H1 (cell line): Measurements from ENCODE around the gene UPF1. TPM values are rescaled to one million over a fixed set of nuclear protein-coding genes. Genes with fewer than 3 reads are reported as not detected.

Experiments used
- CTCF ChIA-PET: fragments of 300-600 bp; sonication (Branson Sonifier 250); formaldehyde crosslinking; loops from one replicate; lab custom pipeline; 2021; ENCODE audit not compliant: partially characterized antibody; lab: Charles Lee
- POLR2A ChIA-PET: fragments of 300-600 bp; sonication (Branson Sonifier 250); formaldehyde crosslinking; loops from one replicate; lab custom pipeline; 2021; ENCODE audit warnings: inconsistent platforms; ENCODE audit not compliant: partially characterized antibody; lab: Charles Lee
- DNase-seq, 2 experiments: peaks; one replicate each; pipeline versions ENCODE4 v3.0.0 to v3.0.0-alpha.2; 2010 to 2022; ENCODE audit warnings: low spot score in 2 of 2, low read depth in 1 of 2, mixed read lengths in 1 of 2
- FAIRE-seq: peaks from 2 replicates; lab custom pipeline; 2011; peaks lifted over from hg19 to GRCh38; lab: Jason Lieb, UNC
- H2AFZ ChIP-seq: 2 replicates; pipeline ENCODE4 v1.8.1; 2012; ENCODE audit warnings: low read length, inconsistent platforms
- H2AK5ac ChIP-seq: 2 replicates; pipeline ENCODE4 v1.6.1; 2013; ENCODE audit warnings: low read depth, low read length
- H2BK120ac ChIP-seq: replicated peaks from 2 replicates; pipeline ENCODE3; 2013; ENCODE audit warnings: low read depth, low read length, inconsistent platforms
- H2BK12ac ChIP-seq: 2 replicates; pipeline ENCODE4 v1.6.1; 2013; ENCODE audit warnings: low read depth, low read length
- H2BK15ac ChIP-seq: 2 replicates; pipeline ENCODE4 v1.6.1; 2013; ENCODE audit warnings: low read length
- H2BK20ac ChIP-seq: 2 replicates; pipeline ENCODE4 v1.6.1; 2013; ENCODE audit warnings: low read length
- H2BK5ac ChIP-seq: 2 replicates; pipeline ENCODE4 v1.6.1; 2013; ENCODE audit warnings: low read depth, low read length
- H3K14ac ChIP-seq: 2 replicates; pipeline ENCODE4 v1.6.1; 2013; ENCODE audit warnings: inconsistent platforms; ENCODE audit not compliant: insufficient read length
- H3K18ac ChIP-seq: 2 replicates; pipeline ENCODE4 v1.6.1; 2013; ENCODE audit warnings: low read length; ENCODE audit errors: extremely low read depth
- H3K23ac ChIP-seq: 2 replicates; pipeline ENCODE4 v1.6.1; 2013; ENCODE audit warnings: inconsistent platforms; ENCODE audit not compliant: insufficient read length
- H3K23me2 ChIP-seq: 2 replicates; pipeline ENCODE4 v1.6.1; 2013; ENCODE audit warnings: low read depth, low read length
- H3K27ac ChIP-seq: 2 replicates; pipeline ENCODE4 v1.6.1; 2011; ENCODE audit warnings: low read depth, low read length, inconsistent platforms
- H3K27me3 ChIP-seq, 4 experiments: replicated peaks in 1 of 4; 1 replicate in 1 of 4; 2 replicates in 3 of 4; pipeline versions ENCODE4 v1.6.1 to v1.8.1; 2011 to 2013; ENCODE audit warnings: low read length in 3 of 4, mild to moderate bottlenecking in 3 of 4, inconsistent platforms in 2 of 4, mixed read lengths in 2 of 4, moderate library complexity in 1 of 4; ENCODE audit not compliant: control insufficient read depth in 3 of 4, insufficient read depth in 3 of 4; ENCODE audit errors: extremely low read depth in 1 of 4
- H3K36me3 ChIP-seq, 4 experiments: 2 replicates each; pipeline versions ENCODE4 v1.6.1 to v1.8.1; 2011 to 2013; ENCODE audit warnings: mild to moderate bottlenecking in 4 of 4, low read length in 3 of 4, moderate library complexity in 2 of 4, control low read depth in 1 of 4, inconsistent platforms in 1 of 4; ENCODE audit not compliant: insufficient read depth in 4 of 4, control insufficient read depth in 2 of 4
- H3K4ac ChIP-seq: replicated peaks from 2 replicates; pipeline ENCODE3; 2013; ENCODE audit warnings: low read length, low read depth, mixed read lengths, inconsistent platforms; ENCODE audit not compliant: insufficient read length
- H3K4me1 ChIP-seq, 4 experiments: replicated peaks in 1 of 4; 1 replicate in 1 of 4; 2 replicates in 3 of 4; pipeline versions ENCODE4 v1.6.1 to v1.8.1; 2011 to 2013; ENCODE audit warnings: low read length in 3 of 4, inconsistent platforms in 2 of 4, mixed read lengths in 1 of 4; ENCODE audit not compliant: insufficient read depth in 4 of 4, control insufficient read depth in 3 of 4
- H3K4me2 ChIP-seq, 2 experiments: 2 replicates each; pipeline versions ENCODE4 v1.6.1 to v1.8.1; 2011 to 2013; ENCODE audit warnings: low read depth in 2 of 2, low read length in 2 of 2, control low read depth in 1 of 2, inconsistent platforms in 1 of 2, mild to moderate bottlenecking in 1 of 2; ENCODE audit not compliant: insufficient read depth in 1 of 2
- H3K4me3 ChIP-seq, 4 experiments: fragments of 200-600, 300-600 bp in 1 of 4; sonication (generic), shearing (Covaris generic), sonication (Bioruptor Twin) in 1 of 4; 2 replicates each; pipeline versions ENCODE4 v1.5.1 to v1.8.1; 2011 to 2016; ENCODE audit warnings: low read length in 4 of 4, low read depth in 3 of 4, control low read depth in 2 of 4, inconsistent platforms in 2 of 4, mild to moderate bottlenecking in 2 of 4, mixed read lengths in 1 of 4, moderate library complexity in 1 of 4; ENCODE audit not compliant: insufficient read depth in 2 of 4; ENCODE audit errors: extremely low read depth in 1 of 4
- H3K56ac ChIP-seq: replicated peaks from 2 replicates; pipeline ENCODE3; 2013; ENCODE audit warnings: low read depth, mild to moderate bottlenecking, mixed read lengths, low read length, inconsistent platforms; ENCODE audit not compliant: insufficient read length
- H3K79me1 ChIP-seq: 2 replicates; pipeline ENCODE4 v1.6.1; 2013; ENCODE audit warnings: low read depth, low read length, control low read depth
- H3K79me2 ChIP-seq, 2 experiments: 2 replicates each; pipeline versions ENCODE4 v1.6.1 to v1.8.1; 2012 to 2013; ENCODE audit warnings: low read length in 2 of 2, mild to moderate bottlenecking in 2 of 2, inconsistent platforms in 1 of 2; ENCODE audit not compliant: insufficient read depth in 2 of 2, control insufficient read depth in 1 of 2
- H3K9ac ChIP-seq, 4 experiments: replicated peaks in 1 of 4; 1 replicate in 1 of 4; 2 replicates in 3 of 4; pipeline versions ENCODE4 v1.6.1 to v1.8.1; 2011 to 2013; ENCODE audit warnings: low read depth in 3 of 4, low read length in 3 of 4, control low read depth in 2 of 4, mild to moderate bottlenecking in 2 of 4, moderate library complexity in 2 of 4, inconsistent platforms in 1 of 4; ENCODE audit errors: extremely low read depth in 1 of 4
- H3K9me3 ChIP-seq, 2 experiments: 2 replicates each; pipeline versions ENCODE4 v1.6.1 to v1.8.1; 2012 to 2013; ENCODE audit warnings: mild to moderate bottlenecking in 2 of 2, moderate library complexity in 2 of 2, control low read depth in 1 of 2, inconsistent platforms in 1 of 2, low read depth in 1 of 2, low read length in 1 of 2, mixed read lengths in 1 of 2; ENCODE audit not compliant: insufficient read depth in 2 of 2
- H4K20me1 ChIP-seq, 2 experiments: replicated peaks in 1 of 2; 2 replicates each; pipeline versions ENCODE3 to v1.8.1; 2011 to 2013; ENCODE audit warnings: inconsistent platforms in 2 of 2, low read length in 2 of 2, mild to moderate bottlenecking in 1 of 2; ENCODE audit not compliant: insufficient read depth in 2 of 2, control insufficient read depth in 1 of 2
- H4K5ac ChIP-seq: 2 replicates; pipeline ENCODE4 v1.6.1; 2013; ENCODE audit warnings: low read length, low read depth, mixed read lengths, inconsistent platforms; ENCODE audit not compliant: insufficient read length
- H4K8ac ChIP-seq: 2 replicates; pipeline ENCODE4 v1.8.0; 2013; ENCODE audit warnings: mild to moderate bottlenecking, moderate library complexity, low read length, inconsistent platforms; ENCODE audit not compliant: insufficient read depth; ENCODE audit errors: extremely low read depth
- H4K91ac ChIP-seq: replicated peaks from 2 replicates; pipeline ENCODE3; 2013; ENCODE audit warnings: low read length, mixed read lengths, inconsistent platforms; ENCODE audit not compliant: insufficient read length
- BACH1 ChIP-seq: IDR thresholded peaks from 2 replicates; pipeline ENCODE4 v1.6.1; 2012; ENCODE audit warnings: low read length, improper control_type of control experiment
- CHD1 ChIP-seq: IDR thresholded peaks from 2 replicates; pipeline ENCODE4 v1.6.1; 2012; ENCODE audit warnings: low read depth, low read length, improper control_type of control experiment
- CHD2 ChIP-seq: IDR thresholded peaks from 2 replicates; pipeline ENCODE4 v1.6.1; 2012; ENCODE audit warnings: low read length, improper control_type of control experiment
- GABPA ChIP-seq: IDR thresholded peaks from 2 replicates; pipeline ENCODE4 v1.6.1; 2011; ENCODE audit warnings: mild to moderate bottlenecking, low read length, moderate library complexity, borderline replicate concordance; ENCODE audit not compliant: insufficient read depth
- SIN3A ChIP-seq, 2 experiments: IDR thresholded peaks in 1 of 2; conservative IDR thresholded peaks in 1 of 2; 2 replicates each; pipeline ENCODE4 v1.6.1; 2011 to 2012; ENCODE audit warnings: low read length in 2 of 2, improper control_type of control experiment in 1 of 2, low read depth in 1 of 2, mild to moderate bottlenecking in 1 of 2
- SIRT6 ChIP-seq: IDR thresholded peaks from one replicate; pipeline ENCODE4 v1.7.1; 2012; ENCODE audit warnings: low read length, inconsistent platforms
- TAF7 ChIP-seq: optimal IDR thresholded peaks from 2 replicates; pipeline ENCODE3; 2011; ENCODE audit warnings: low read depth, mild to moderate bottlenecking, inconsistent platforms, low read length, moderate library complexity, borderline replicate concordance
- WGBS, 2 experiments: shearing (Covaris generic) in 1 of 2; methylation state at CpG; one replicate each; pipeline versions ENCODE4 v1.1.6 to v1.1.7; 2013 to 2015; ENCODE audit warnings: low lambda C conversion rate in 2 of 2, mixed read lengths in 2 of 2, inconsistent platforms in 1 of 2, low coverage in 1 of 2, missing lambda C conversion rate in 1 of 2; ENCODE audit not compliant: insufficient replicate concordance in 2 of 2, insufficient coverage in 1 of 2, insufficient read length in 1 of 2; ENCODE audit errors: extremely low coverage in 1 of 2, missing lambda C conversion rate in 1 of 2; 5-methylcytosine and 5-hydroxymethylcytosine counted together
- polyA plus RNA-seq, 7 experiments: library from polyadenylated mRNA; depleted of rRNA in 3 of 7; stranded (reverse) in 5 of 7; unstranded in 2 of 7; fragments of >200 nt in 5 of 7; fragments of 200-250 nt in 2 of 7; gene quantifications; 1 replicate in 5 of 7; 2 replicates in 1 of 7; 4 replicates in 1 of 7; pipeline versions ENCODE4 v1.2.1 to v1.2.3, GENCODE V29; 2011 to 2013; ENCODE audit warnings: missing spikeins in 2 of 7, mixed read lengths in 2 of 7
- total RNA-seq: library from RNA; stranded (reverse); fragmentation: NEBNext Ultra II Directional; extraction: Animal tissue kit (Norgen Biotek cat#: 25700); gene quantifications from 2 replicates; pipeline ENCODE4 v1.2.1, GENCODE V29; 2021
- TF ChIP-seq, protein P1 (sequence below), 3 experiments: IDR thresholded peaks; 1 replicate in 2 of 3; 2 replicates in 1 of 3; pipeline versions ENCODE4 v1.5.1 to v1.6.1; 2011; ENCODE audit warnings: low read length in 3 of 3, mild to moderate bottlenecking in 3 of 3, inconsistent platforms in 2 of 3, low read depth in 1 of 3, moderate library complexity in 1 of 3; ENCODE audit not compliant: insufficient read depth in 1 of 3; ENCODE audit errors: control extremely low read depth in 1 of 3

Gene UPF1
- total and polyA plus RNA-seq, 2 of the 8 experiments (the other 6 are each of a cell fraction or from before 2014, with no cell fraction given), result 46.4 to 62.0 TPM

DNA sequence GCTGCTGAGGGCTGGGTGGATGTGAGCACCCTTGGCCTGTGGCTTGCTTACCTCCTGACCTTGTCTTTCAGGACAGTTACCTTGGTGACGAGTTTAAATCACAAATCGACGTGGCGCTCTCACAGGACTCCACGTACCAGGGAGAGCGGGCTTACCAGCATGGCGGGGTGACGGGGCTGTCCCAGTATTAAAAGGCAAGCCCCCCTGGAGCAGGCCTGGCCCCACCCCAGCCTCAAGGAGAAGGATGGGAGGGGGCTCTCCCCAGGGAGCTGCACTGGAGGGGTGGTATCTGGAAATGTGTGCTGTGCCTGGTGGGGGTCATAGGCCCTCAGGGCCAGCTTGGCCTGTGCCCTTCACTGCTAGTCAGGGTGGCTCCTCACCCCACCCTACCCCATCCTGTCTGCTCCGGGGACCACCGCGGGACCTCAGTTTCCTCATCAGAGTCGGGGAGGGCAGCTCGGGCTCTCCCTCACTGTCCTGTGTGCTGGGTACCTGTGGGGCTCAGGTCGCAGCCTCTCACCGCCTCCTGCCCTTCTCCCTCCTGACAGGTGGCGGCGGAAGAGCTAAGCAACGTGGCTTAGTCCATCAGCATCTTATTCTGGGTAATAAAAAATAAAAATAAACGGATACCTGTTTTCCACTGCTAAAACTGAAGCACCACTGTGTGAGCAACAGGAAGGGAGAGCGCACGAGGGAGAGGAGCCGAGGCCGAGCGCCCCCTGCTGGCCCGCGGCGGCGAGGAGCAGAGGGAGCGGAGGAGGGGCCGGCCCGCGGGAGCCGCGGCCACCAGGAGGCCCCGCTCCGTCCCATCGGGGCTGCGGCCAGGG is 34.4 kb downstream of the UPF1 start:
- no peak overlapping the region for H3K23ac ChIP-seq
- H4K91ac ChIP-seq, result no peak overlapping the region
- H3K9ac ChIP-seq, result no peak overlapping the region
- H3K14ac ChIP-seq, result no peak overlapping the region
- WGBS, 2 experiments, result 53% methylated on average over 33 of the region's 38 CpGs; no CpG with 5 or more reads in 1 of the 2 experiments
- H2BK12ac ChIP-seq, result no peak overlapping the region
- FAIRE-seq (no peak), DNase-seq (peak in 1 of 2 experiments; percentile 96)
- peaks cover 5 to 21% of the 10 kb centered on the region in 2 experiments for H4K20me1 ChIP-seq
- peak overlapping the region; percentile 35; the same call in 1 of the 2 replicates for H3K27ac ChIP-seq
- no peak overlapping the region for H2BK20ac ChIP-seq
- H2AK5ac ChIP-seq, result no peak overlapping the region
- peaks cover 4% of the 10 kb centered on the region; the same call in 1 of the 2 replicates for H3K23me2 ChIP-seq
- no peak overlapping the region for H2BK15ac ChIP-seq
- peak overlapping the region; percentile 76 for H4K5ac ChIP-seq
- no peak overlapping the region for H2BK120ac ChIP-seq
- no peak overlapping the region for H3K4me2 ChIP-seq
- H2AFZ ChIP-seq, result no peak overlapping the region
- no peak overlapping the region for H2BK5ac ChIP-seq
- no peaks in the 10 kb centered on the region; the same call in 1 of the 2 replicates for H3K79me1 ChIP-seq
- H3K56ac ChIP-seq, result no peak overlapping the region
- no peak overlapping the region; the same call in 1 of the 2 replicates for H4K8ac ChIP-seq
- H3K4ac ChIP-seq, result peak overlapping the region; percentile 38
- CTCF ChIA-PET, result interaction anchor here (0.6 to 15.1 kb wide), 24 partner anchors 10 to 414 kb away, joined by 3 to 247 read pairs (median 4); partner anchors contain the start of gene CERS1
- H3K36me3 ChIP-seq, result peaks cover 20 to 45% (median 33%) of the 10 kb centered on the region in 4 experiments
- no peaks in the 10 kb centered on the region for H3K9me3 ChIP-seq
- POLR2A ChIA-PET, result interaction anchor here (0.8 to 1.2 kb wide), 4 partner anchors 10 to 32 kb away, joined by 3 to 4 read pairs (median 4); no protein-coding TSS in a partner anchor
- no peaks in the 10 kb centered on the region for H3K79me2 ChIP-seq
- peaks cover 0 to 13% (median 4%) of the 10 kb centered on the region in 4 experiments; a peak in 4 of 7 replicates for H3K4me1 ChIP-seq
- H3K18ac ChIP-seq, result no peak overlapping the region
- peaks cover 0 to 2% (median 0%) of the 10 kb centered on the region in 4 experiments; a peak in 1 of 7 replicates for H3K27me3 ChIP-seq
- H3K4me3 ChIP-seq, result no peak overlapping the region
- no peak for TF ChIP-seq BACH1
- peak; percentile 19 for TF ChIP-seq TAF7
- no peak for TF ChIP-seq CHD1
- no peak for TF ChIP-seq CHD2
- 0 out of 4 replicates have a peak, but pooled peaks of 1 of the 2 experiments have one; percentile 40 for TF ChIP-seq SIN3A (conservative IDR thresholded peaks at IDR 0.05 in 1 of 2, IDR thresholded peaks at IDR 0.05 in 1 of 2; ENCODE audit: low read depth in 1 of 2, low read length in 2 of 2)
- no peak for TF ChIP-seq SIRT6
- TF ChIP-seq GABPA, result peak; percentile 84
- TF ChIP-seq, protein P1, sequence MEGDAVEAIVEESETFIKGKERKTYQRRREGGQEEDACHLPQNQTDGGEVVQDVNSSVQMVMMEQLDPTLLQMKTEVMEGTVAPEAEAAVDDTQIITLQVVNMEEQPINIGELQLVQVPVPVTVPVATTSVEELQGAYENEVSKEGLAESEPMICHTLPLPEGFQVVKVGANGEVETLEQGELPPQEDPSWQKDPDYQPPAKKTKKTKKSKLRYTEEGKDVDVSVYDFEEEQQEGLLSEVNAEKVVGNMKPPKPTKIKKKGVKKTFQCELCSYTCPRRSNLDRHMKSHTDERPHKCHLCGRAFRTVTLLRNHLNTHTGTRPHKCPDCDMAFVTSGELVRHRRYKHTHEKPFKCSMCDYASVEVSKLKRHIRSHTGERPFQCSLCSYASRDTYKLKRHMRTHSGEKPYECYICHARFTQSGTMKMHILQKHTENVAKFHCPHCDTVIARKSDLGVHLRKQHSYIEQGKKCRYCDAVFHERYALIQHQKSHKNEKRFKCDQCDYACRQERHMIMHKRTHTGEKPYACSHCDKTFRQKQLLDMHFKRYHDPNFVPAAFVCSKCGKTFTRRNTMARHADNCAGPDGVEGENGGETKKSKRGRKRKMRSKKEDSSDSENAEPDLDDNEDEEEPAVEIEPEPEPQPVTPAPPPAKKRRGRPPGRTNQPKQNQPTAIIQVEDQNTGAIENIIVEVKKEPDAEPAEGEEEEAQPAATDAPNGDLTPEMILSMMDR (IDR thresholded peaks at IDR 0.05; ENCODE audit: control extremely low read depth in 1 of 3, insufficient read depth in 1 of 3, low read depth in 1 of 3, low read length in 3 of 3), result peak; percentile 92 to 99 (median 96)
